NCI-H82 treated with DMSO at 0.1 percent for 48 hours (cell line): ENCODE data around the gene PTPN22.
"Not testable (repeated sequence)": the region's sequence is repeated elsewhere in the genome, so short reads cannot be mapped to it uniquely, and the experiment has no call there.

Experiments
- DNase-seq: peaks from one replicate; lab custom pipeline; 2025; ENCODE audit not compliant: unreplicated experiment; lab: John Stamatoyannopoulos, UW

The PTPN22 gene

DNA sequence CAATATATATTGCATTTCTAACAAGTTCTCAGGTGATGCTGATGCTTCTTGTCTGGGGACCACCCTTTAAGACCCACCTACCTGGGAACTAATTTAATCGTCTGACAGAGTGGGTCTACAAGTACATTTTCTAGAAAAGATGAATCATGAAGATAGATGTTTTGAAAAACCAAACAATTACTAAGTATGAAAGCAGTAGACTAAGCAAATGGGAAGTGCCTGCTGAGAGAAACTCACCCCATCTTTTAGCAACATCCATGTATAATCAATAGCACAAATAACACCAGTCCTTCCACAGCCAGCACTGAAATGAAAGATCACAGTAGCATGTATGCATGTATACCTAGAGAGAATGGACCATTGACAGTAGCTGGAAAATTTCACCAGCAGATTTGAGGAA is 17.3 kb downstream of the PTPN22 start:
- DNase-seq, result no peak

- not testable (repeated sequence) for DNase-seq
These were observed 18.8 kb downstream of the PTPN22 start for GRCh38 chr1:113852694-113853093.

GRCh38 chr1:113850127-113850796 is 21.2 kb downstream of the PTPN22 start:
- no peak for DNase-seq

GRCh38 chr1:113849072-113849471 is 22.4 kb downstream of the PTPN22 start:
- DNase-seq, result no peak

GRCh38 chr1:113846391-113847035 is 25.0 kb downstream of the PTPN22 start:
- DNase-seq, result no peak

DNA sequence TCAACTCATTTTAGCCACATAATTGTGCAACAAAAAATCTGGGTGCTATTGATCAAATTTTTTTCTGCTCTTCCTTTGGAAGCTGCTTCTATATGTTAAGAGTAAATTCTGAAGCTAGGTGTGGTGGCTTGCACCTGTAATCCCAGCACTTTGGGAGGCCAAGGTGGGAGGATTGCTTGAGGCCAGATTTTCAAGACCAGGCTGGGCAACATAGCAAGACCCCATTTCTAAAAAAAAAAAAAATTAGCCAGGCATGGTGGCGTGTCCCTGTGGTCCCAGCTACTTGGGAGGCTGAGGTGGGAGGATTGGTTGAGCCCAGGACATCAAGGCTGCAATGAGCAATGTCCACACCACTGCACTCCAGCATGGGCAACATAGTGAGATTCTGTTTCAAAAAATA is 35.0 kb downstream of the PTPN22 start:
- no peak for DNase-seq

GRCh38 chr1:113835686-113836290 is 35.7 kb downstream of the PTPN22 start:
- no peak for DNase-seq

GRCh38 chr1:113834716-113835115 is 36.8 kb downstream of the PTPN22 start:
- DNase-seq, result no peak

DNA sequence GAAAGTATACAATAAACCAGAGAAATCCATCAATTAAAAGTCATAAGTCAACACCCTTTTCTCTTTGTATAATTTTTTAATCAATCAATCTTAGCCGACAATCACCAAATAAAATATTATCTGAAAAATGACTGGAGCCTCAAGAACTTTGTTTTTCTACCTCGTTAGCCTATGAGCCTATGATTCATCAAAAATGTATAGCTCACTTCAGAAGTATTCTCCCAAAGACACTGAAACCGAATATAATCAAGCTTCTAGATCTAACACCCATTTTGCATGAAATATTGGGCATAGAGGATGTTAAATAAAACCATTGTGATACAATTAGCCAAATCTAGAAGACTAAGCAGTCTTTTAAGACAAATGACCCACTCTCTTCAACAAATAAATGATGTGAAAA is 41.5 kb downstream of the PTPN22 start:
- DNase-seq, result no peak

DNA sequence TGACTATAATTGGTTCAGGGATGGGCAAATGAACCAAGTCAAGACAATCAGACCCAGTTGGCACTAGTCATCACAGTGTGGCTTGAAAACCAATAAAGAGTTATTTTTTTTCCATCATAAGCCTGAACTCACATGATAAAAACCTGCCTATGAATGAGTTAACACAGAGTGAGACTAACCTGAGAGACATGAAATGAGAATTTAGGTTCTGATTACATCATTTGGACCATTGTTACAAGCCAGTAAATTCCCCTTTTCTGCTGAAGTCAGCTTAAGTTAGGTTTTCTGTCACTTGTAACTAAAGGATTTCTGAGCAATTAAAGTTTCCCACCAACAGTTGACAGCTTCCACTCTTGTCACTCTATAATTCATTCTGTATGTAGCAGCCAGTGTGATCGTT is 49.6 kb downstream of the PTPN22 start:
- DNase-seq, result no peak

GRCh38 chr1:113818578-113818977 is 52.9 kb downstream of the PTPN22 start:
- DNase-seq, result no peak

- DNase-seq, result no peak
These were observed 58.3 kb downstream of the PTPN22 start for GRCh38 chr1:113813218-113813617.

DNA sequence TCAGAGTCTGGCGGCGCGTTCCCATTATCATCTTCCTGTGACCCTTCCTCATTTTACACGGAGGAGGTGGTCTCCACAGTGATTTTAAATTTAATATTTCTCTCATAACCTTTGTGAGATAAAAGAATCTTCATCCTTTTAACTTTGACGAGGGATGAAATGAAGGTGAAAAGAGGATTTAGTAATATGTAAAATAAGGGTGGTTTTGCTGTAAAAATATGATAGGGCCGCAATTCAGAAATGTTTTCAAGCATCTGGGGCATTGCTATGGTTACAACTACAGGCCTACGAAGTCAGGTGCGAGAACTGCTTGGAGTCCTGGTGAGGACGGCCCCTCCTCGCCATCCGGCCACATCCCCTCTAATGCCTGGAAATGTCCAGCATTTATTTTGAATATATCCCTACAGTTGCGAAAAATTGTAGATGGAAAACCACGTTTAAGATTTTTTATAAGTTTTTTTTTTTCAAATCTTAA is 58.8 kb downstream of the PTPN22 start:
- DNase-seq, result no peak

DNA sequence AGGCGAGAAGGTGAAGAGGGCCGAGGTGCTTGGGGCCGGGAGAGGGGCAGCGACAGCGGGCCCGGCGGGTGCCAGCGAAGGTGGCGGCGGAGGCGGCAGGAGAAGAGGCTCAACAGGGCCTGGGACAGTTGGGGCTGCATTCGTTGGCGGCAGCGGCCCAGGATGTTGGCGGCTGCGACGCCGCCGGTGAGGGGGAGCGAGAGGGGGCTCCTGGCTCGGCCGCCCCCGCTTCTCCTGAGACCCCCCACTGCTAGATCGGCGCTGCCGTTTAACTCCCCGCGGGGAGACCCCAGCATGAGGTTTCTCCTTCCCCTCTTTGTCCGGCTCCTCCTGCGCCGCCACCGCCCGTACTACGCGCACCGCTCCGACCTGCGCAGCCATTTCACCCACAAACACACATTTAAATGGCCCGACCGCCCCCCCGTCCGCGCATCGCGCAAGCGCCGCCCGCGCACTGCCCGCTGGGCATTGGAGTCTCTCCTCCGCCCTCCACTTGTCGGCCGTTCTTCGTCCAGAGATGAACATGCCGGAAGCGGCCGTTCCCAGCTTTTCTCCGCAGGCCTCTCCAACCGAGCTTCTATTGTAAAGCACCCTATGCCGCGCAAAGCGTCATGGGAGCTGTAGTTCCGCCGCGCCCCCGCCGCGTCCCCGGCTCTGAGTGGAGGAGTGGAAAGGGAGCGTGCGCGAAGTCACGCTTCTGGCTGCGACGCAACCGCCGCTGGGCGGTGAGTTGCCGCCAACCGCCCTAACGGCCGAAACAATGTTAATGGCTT is 59.4 kb downstream of the PTPN22 start, which contains the start of gene RSBN1:
Gene RSBN1 (minus strand): TSS at position 589 of the 773 bp plus-strand sequence. CDS start 64 bp downstream, at position 525.
- DNase-seq, result peak; percentile 96

DNA sequence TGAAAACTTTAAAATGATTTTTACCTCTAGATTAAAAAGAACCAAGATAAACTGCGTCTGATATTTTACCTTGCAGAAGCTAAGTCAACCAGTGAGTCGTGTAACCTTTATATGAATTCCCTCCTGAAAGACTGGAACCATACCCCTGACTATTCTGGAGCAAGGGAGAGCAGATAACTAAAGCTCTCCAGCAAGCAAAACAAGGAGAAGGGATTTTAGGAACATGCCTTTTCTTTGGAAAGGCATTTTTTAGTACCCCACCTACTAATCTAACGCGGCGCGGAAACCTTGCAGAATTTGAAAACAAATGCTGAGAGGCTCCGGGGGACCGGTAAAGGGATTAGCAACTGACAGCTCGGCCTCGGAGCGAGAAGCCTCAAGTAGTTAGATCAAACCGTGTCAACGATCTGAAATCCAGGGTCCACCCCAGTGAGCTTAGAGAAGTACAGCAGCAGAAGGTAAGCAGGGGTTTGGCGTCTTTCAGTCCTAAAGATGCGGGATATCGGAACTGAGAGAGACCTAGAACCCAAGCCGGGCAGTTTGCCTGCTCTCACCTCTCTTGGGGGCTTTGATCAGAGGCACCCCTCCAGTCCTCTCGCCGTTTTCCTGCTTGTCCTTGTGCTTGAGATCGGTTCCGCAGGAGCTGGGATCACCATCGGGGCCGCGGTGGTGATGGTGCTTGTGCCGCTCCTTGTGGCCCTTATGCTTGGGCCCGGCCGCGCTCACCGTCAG is 60.2 kb downstream of the PTPN22 start:
- peak; percentile 49 for DNase-seq

- no peak for DNase-seq
These were observed 61.6 kb downstream of the PTPN22 start for GRCh38 chr1:113809670-113810602.

DNA sequence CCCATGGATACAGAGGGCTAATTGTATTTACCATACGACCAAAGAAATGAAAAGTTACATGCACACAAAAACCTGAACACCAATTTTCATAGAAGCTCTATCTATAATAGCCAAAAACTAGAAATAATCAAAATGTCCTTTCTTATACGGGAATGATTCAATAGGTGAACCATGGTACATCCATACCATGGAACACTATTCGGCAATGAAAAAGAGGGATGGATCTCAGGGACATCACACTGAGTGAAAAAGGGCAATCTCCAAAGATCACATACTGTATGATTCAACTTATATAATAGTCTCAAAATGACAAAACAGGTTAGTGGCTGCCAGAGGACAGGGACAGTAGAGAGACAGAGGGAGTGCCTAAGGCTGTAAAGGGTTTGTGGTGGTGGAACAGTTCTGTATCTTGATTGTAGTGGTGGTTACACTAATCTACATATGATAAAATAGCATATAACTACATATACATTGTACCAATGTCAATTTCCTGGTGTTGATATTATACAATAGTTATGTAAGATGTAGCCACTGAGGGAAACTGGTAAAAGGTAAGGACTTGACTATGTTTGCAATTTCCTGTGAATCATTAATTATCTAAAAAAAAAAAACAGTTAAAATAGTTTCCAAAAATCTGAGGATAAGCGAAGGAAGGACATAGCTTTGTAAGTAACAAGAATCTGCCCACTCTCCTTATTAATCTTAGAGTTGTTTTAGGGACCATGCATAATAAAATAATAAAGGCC is 62.9 kb downstream of the PTPN22 start:
- no peak for DNase-seq

- DNase-seq, result no peak
These were observed 65.9 kb downstream of the PTPN22 start for GRCh38 chr1:113805639-113806038.

GRCh38 chr1:113805256-113805531 is 66.3 kb downstream of the PTPN22 start:
- DNase-seq, result no peak
